Measurements from ENCODE around the gene GLB1L3.

GLB1L3 gene

DNA sequence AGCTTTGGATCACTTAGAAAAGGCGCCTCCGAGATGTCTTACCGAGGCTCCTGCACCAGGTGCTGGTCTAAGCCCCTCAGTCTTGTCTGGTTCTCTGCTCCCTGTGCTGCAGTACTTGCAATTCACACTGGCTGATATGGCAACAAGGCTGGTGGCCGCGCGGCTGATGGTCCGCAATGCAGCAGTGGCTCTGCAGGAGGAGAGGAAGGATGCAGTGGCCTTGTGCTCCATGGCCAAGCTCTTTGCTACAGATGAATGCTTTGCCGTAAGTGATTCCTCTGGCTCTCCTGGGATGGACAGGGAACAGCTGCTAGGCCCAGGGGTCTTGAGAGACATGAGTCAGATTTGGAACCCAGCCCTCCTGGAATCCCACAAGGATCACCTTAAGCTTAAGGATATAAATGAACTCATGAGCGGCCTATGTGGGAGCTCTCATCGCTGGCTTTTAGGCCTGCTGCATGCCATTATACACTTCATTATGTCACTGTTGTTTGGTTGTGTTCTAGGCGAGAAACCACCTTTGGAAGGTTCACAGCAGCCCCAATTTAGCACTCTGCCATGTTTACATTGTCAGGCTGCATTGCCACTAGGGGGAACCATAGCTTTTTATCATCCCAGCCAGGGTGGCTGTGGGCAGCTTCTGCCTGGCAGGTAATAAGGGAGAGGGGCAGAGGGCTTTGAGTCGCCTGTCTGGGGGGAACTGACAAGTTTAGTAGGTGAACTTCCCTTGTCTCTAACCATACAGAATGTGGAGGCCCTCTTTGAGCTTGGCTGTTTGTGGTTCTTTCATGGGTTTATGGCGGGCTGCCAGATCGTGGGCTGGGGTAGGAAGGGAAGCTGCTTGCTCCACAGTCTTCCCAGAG, 14.3 kb upstream of the GLB1L3 start:
- Mint-ChIP-seq H3K4me3 (no peak overlapping the region), H3K4me1 (no peaks in the 10 kb centered on the region), H3K9me3 (no peaks in the 10 kb centered on the region), H3K27me3 (no peaks in the 10 kb centered on the region), H3K27ac (no peak overlapping the region)
- ATAC-seq (peak; percentile 74), DNase-seq (peak in 1 of 2 donors; percentile 29)

DNA sequence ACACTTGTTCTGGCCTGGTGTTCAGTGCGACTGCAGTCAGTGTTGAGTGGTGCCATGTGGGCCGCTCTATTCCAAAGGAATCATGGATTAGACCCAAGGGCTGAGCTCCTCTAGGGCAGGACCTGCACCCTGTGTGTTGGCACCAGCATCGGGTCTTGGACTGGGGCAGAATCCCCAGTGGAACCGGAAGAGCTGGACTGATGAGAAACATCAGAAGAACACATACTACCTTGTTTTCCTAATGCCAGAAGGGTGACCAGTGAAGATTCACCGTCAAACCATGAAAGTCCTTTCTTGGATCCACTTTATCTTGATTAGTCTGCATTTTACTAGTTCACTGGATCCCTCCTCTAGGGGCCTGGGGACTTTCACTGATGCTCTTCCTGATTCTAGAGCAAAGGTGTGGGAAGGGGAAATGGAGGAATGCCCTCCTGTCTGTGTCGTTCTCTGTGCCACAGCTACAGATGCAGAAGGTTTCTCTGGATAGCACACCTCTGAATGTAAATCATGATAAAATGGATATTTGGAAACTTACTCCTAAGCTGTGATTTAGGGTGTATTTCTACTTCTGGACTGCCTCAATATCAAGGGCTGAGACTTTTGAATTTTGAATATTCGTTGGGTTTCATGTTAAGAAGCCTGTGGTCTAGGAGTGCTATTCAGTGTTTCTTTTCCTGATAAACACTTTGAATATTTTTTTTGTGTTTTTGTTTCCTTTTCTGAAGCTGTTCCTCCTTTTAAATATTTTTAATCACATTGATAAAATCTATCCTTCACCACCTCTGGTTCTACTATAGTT, 11.0 kb upstream of the GLB1L3 start:
- Mint-ChIP-seq H3K27me3 (no peaks in the 10 kb centered on the region), H3K4me3 (no peak overlapping the region), H3K4me1 (peaks cover 8% of the 10 kb centered on the region), H3K9me3 (no peaks in the 10 kb centered on the region), H3K27ac (no peak overlapping the region)
- DNase-seq: no peak
- no peak for ATAC-seq

DNA sequence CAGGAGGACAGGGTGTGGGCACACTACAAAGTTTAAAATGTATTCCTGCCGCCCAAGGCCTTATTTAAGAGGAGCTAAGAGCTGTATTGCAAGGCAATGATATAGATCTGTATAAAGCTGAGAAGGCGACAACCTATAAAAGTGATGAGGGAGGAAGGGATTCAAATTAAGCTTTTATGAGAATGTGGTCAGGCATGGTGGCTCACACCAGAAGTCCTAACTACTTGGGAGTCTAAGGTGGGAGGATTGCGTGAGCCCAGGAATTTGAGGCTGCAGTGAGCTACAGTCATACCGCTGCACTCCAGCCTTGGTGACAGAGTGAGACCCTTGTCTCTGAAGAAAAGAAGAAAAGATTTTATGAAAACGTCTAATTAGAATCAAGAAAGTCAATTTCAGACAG, 9.7 kb upstream of the GLB1L3 start:
- Mint-ChIP-seq H3K9me3 (no peaks in the 10 kb centered on the region), H3K4me3 (no peak overlapping the region), H3K27ac (no peak overlapping the region), H3K4me1 (peaks cover 20% of the 10 kb centered on the region), H3K27me3 (no peaks in the 10 kb centered on the region)
- no peak for ATAC-seq
- DNase-seq: no peak

DNA sequence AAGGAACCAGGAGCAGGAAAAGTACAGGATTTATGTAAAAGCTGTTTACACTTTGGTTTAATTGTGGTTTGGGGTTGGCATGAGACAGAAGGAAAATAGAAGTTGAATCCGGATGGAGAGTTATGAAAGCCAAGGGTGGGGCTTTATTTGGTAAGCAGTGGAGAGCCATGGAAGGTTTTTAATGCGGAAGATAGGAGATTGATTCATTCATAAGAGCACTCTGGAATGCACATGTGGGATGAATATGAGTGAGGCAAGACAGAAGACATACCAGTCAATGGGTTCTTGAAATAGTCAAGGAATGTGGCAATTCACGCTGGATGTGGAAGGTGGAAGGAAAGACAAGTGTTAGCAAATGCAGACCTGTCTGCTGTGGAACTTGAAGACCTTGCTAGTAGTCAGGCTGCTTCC, 9.3 kb upstream of the GLB1L3 start:
- DNase-seq (no peak), ATAC-seq (no peak)
- Mint-ChIP-seq H3K4me1 (peaks cover 24% of the 10 kb centered on the region), H3K9me3 (no peaks in the 10 kb centered on the region), H3K27me3 (no peaks in the 10 kb centered on the region), H3K4me3 (no peak overlapping the region), H3K27ac (no peak overlapping the region)

DNA sequence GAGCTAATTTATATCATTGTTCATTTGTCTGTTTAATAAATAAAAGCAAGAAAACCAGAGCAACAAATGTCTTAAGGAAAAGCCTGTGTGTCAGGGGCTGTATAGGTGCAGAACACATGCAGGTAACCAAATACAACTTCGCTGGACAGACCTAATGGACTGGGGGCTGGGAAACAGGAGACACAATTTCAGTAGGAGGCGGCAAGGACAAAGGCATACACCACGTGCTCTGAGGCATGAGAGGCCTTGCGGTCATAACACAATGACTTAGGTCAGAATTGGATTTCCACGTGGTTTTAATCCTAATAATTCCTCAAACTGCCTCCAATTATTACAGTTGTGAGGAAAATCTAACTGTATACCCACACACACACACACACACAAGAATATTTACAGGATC, 8.7 kb upstream of the GLB1L3 start:
- Mint-ChIP-seq H3K27ac (no peak overlapping the region), H3K9me3 (no peaks in the 10 kb centered on the region), H3K4me1 (peaks cover 28% of the 10 kb centered on the region), H3K27me3 (no peaks in the 10 kb centered on the region), H3K4me3 (no peak overlapping the region)
- DNase-seq (no peak), ATAC-seq (no peak)

DNA sequence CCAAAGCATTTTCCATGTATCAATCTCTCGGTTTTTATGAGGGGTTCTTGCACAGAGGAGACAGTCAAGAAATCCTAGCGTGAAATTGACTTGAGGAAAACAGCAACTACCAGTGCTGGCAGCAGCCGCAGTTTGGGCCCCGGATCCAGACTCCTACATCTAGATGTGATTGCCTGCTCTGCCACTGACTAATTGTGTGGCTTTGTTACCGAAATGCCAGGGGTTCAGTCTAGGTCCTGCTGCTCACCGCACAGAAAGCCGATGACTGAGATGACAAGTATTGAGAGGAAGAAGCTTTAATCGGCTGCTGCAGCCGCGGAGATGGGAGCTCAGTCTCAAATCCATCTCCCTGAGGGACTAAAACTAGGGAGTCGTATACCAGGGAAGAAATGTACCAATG, 8.2 kb upstream of the GLB1L3 start:
- no peak for ATAC-seq
- Mint-ChIP-seq H3K4me3 (no peak overlapping the region), H3K9me3 (no peaks in the 10 kb centered on the region), H3K4me1 (peaks cover 33% of the 10 kb centered on the region), H3K27ac (no peak overlapping the region), H3K27me3 (no peaks in the 10 kb centered on the region)
- no peak for DNase-seq

DNA sequence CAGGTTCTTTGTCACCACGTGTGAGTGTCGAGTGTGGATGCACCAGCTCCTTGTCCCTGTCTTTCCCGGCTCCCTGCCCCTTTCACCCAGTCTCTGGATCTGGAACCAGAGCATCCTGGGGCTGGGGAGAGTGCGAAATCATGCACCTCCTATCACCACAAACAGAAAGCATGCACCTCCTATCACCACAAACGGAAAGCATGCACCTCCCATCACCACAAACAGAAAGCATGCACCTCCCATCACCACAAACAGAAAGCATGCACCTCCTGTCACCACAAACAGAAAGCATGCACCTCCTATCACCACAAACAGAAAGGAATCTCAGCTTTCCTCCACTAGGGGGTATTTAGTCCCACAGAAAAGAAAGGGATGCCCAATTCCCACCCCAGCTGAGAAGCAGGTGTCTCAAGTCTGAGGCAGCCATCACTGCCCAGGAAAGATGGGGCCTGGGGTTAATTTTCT, 5.9 kb upstream of the GLB1L3 start:
- Mint-ChIP-seq H3K27me3 (no peaks in the 10 kb centered on the region), H3K27ac (no peak overlapping the region), H3K4me1 (peaks cover 54% of the 10 kb centered on the region), H3K9me3 (no peaks in the 10 kb centered on the region), H3K4me3 (peak overlapping the region; percentile 24 to 31)
- DNase-seq: no peak
- ATAC-seq: peak; percentile 62

DNA sequence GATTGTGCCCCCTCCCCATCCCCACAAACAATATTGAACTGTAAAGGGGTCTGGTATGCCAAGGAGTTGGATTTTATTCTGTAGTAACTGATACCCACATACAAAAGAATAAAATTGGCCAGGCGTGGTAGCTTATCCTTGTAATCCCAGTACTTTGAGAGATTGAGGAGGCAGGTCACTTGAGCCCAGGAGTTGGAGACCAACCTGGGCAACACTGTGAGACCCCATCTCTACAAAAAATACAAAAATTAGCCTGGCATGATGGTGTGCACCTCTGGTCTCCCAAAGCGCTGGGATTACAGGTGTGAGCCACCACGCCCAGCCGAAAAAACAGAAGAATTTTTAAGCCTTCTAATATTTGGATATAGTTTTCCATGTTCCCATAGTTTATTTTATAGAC, 4.2 kb upstream of the GLB1L3 start:
- DNase-seq (no peak), ATAC-seq (no peak)
- peaks cover 1% of the 10 kb centered on the region for H3K27me3 Mint-ChIP-seq
- H3K9me3 Mint-ChIP-seq: no peaks in the 10 kb centered on the region
- H3K27ac Mint-ChIP-seq: no peak overlapping the region
- peaks cover 61% of the 10 kb centered on the region for H3K4me1 Mint-ChIP-seq
- H3K4me3 Mint-ChIP-seq: no peak overlapping the region

DNA sequence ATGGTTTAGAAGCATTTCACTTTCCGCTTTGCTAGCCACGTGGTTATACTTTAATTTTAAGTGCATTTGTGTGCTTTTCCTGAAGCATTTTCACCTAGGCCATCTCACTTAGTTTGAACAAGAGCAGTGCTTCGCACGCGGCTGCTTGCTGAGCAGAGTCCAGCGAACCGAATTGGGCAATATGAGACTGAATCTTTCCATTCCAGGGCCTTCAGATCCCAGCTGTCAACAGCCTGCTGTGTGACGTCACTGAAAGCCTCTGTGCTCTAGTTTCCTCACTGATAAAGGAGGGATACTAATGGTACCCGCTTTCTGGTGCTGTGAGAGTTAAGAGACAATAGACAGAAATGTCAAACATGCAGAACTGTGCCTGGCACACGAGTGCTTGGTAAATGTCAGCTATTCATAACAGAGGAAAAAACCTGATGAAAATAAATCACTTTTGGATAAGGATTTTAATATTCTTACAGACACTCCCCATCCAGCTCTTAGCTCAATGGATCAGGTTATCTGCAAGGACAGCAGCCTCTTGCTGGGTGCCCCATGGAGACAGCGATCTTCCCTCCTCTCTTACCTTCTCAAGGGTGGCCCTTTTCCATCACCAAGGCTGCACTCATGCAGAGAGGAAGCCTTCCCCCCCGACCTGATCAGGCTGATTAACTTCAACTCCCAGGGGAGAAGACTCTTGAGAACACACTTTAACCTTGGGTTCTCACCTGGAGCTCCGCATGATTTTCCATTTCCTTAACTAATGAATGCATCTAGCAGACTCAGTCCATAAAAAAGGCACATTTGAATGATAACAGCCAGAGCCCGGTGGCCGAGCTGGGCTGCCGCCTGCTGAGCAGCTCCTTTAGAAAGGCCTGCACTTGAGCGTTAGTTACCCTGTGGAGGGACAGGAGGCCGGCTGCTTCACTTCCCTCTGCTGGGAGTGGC, 3.5 kb upstream of the GLB1L3 start:
- DNase-seq: no peak
- ATAC-seq: no peak
- Mint-ChIP-seq H3K27me3 (peaks cover 7% of the 10 kb centered on the region), H3K4me3 (peak overlapping the region in 1 of 2 donors; percentile 45), H3K9me3 (no peaks in the 10 kb centered on the region), H3K4me1 (peaks cover 68% of the 10 kb centered on the region), H3K27ac (no peak overlapping the region)

DNA sequence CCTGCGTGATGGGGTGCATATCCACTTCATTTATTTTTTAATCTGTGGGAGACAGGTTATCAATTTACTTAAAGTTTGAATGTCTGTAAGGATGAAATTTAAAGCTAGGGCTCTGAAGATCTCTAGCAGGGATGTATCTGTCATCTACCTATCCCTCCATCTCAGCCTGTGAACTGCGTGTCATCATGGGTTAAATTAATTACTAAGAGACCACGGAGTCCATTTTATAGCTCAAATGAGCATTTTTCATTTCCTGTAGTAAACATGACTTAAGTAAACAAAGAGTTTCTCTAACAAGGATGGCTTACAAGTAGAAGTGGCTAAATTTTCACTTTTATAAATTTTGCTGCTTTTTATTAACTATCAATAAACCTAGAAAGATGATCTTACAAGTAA, 2.9 kb upstream of the GLB1L3 start:
- Mint-ChIP-seq H3K4me3 (peak overlapping the region in 1 of 2 donors; percentile 45), H3K4me1 (peaks cover 70% of the 10 kb centered on the region)

DNA sequence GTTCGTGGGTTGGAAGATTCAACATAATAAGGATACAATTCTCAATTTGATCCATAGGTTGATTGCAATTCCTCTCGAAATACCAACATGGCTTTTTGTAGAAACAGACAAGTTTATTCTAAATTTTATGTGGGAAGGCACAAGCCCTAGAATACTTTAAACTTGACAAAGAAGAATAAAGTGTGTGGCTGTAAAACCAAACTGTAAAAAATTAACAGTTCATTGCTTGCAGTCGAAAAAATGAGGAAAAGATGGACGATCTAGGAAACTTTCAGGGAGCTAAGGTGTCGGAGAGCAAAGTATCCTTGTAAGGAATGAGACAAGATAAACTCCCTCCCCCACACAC, 1.0 kb upstream of the GLB1L3 start:
- no peaks in the 10 kb centered on the region for H3K9me3 Mint-ChIP-seq
- peaks cover 76% of the 10 kb centered on the region for H3K4me1 Mint-ChIP-seq
- H3K4me3 Mint-ChIP-seq: peak overlapping the region; percentile 93 to 95
- H3K27ac Mint-ChIP-seq: peak overlapping the region; percentile 97 to 98
- ATAC-seq (no peak), DNase-seq (no peak)
- H3K27me3 Mint-ChIP-seq: peaks cover 7% of the 10 kb centered on the region

More for the DNA sequence above, 2.9 kb upstream of the GLB1L3 start:
- ATAC-seq (no peak), DNase-seq (no peak)
- Mint-ChIP-seq H3K27me3 (peaks cover 7% of the 10 kb centered on the region), H3K9me3 (no peaks in the 10 kb centered on the region), H3K27ac (no peak overlapping the region)

DNA sequence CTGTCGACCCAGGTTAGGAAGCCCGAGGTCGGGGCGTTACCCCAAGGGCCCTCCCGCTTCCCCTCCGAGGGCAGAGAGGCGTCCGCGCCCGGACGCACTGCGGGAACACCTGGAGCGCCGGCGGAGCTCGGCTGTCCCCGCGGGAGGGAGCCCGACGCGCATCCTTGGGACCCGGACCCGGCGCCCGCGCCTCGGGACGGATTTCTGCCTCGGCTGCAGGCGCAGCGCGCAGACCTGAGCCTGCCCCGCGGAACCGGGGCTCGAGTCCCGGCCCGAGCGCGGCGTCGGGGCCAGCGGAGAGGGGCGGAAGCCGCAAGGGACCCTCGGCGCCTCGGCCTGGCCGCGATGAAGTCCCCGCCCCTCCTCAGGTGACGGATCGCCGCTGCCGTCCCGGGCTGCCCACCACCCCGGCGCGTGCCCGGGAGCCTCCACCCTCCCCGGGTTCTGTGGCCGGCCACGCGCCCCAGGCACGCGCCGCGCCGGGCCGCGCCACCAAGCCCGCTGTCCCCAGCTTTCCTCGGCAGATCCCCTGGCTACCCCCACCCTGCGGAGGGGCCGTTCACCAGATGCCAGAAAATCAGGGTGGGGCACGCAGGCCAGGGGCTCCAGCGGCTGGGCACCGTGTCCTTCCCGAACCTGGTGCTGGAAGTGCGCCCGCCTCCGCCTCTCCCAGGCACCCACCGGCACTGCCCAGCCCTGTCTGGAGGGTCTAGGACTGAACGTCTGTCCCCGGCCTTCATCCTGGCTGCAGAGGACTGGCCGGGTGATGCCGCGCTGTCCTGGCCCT, 410 bp downstream of the GLB1L3 start:
- DNase-seq (peak; percentile 29 to 30), ATAC-seq (peak; percentile 47)
- Mint-ChIP-seq H3K4me3 (peak overlapping the region; percentile 93 to 95), H3K4me1 (peaks cover 61% of the 10 kb centered on the region), H3K27me3 (peaks cover 7% of the 10 kb centered on the region), H3K27ac (peak overlapping the region; percentile 97 to 98), H3K9me3 (no peaks in the 10 kb centered on the region)

DNA sequence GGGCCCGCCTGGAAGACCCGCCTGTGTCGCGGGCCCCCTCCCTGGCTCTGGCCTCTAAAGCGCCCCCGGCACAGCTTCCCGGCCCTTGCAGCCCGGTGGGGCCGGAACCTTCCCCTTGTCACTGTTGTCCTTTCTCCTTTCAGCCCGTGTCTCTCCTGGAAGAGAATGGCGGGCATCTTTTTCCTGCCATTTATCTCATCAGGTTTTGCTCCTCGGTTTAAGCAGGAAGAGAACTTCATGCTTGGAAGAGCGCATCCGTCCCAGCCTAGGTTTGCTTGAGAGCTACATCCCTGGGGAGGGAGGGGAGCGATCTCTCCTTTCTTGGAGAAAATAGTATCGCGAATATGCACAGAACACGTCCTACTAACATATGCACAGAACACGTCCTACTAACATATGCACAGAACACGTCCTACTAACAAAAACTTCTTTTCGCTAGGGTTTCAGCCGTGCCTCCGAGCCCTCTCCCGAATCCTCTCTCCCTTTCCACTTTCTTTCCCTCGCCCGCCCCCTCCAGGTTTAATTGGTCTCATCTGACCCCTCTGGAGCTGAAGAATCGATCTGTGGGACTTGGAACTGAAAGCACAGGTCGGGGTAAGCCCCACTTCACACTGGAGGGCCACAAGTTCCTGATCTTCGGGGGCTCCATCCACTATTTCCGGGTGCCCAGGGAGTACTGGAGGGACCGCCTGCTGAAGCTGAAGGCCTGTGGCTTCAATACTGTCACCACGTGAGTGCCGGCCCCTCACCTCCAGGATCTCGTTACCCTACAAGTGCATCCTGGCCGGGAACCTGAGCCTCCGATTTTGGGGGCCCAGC, 1.2 kb downstream of the GLB1L3 start:
- ATAC-seq: no peak
- Mint-ChIP-seq H3K27ac (no peak overlapping the region), H3K4me1 (peaks cover 56% of the 10 kb centered on the region), H3K27me3 (peaks cover 7% of the 10 kb centered on the region), H3K9me3 (no peaks in the 10 kb centered on the region), H3K4me3 (peak overlapping the region; percentile 87 to 89)
- DNase-seq: no peak

DNA sequence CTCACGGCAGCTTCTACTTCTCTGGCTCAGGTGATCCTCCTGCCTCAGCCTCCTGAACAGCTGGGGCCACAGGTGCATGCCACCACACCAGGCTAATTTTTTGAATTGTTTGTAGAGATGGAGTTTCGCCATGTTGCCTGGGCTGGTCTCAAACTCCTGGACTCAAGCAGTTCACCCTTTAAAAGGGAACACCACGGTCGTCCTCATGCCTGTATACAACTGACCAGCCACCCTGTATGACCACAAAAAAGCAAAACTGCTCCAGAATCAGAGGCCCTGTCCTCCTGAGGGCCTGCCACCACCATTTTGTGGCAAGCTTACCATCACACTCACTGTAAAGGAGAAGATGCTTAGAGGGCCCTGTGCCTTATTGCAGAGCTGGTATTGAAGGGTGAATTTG, 2.2 kb downstream of the GLB1L3 start:
- DNase-seq (no peak), ATAC-seq (no peak)
- no peaks in the 10 kb centered on the region for H3K9me3 Mint-ChIP-seq
- peaks cover 7% of the 10 kb centered on the region for H3K27me3 Mint-ChIP-seq
- H3K4me3 Mint-ChIP-seq: no peak overlapping the region
- no peak overlapping the region for H3K27ac Mint-ChIP-seq
- peaks cover 47% of the 10 kb centered on the region for H3K4me1 Mint-ChIP-seq

All from stimulated activated naive CD8-positive, alpha-beta T cell treated with anti-CD3 and anti-CD28 coated beads, Interleukin-15, amount 100 ng/mL, for 72 hours (primary cell).